CD14-positive monocyte (primary cell): ENCODE data around the gene ZFP64. TPM values are rescaled to one million over a fixed set of nuclear protein-coding genes. Genes with fewer than 3 reads are reported as not detected.
A peak's percentile ranks its signal among the peaks of the same experiment; 100 is the strongest.
"Not testable (repeated sequence)": the region's sequence is repeated elsewhere in the genome, so short reads cannot be mapped to it uniquely, and the experiment has no call there.

Experiments used
- DNase-seq, 3 donors: peaks; one replicate each; pipeline ENCODE4 v3.0.0-alpha.2; 2011 to 2022
- H2AFZ ChIP-seq: 2 replicates; pipeline ENCODE4 v1.6.0; 2012; ENCODE audit warnings: mild to moderate bottlenecking, low read depth, low read length, inconsistent platforms; ENCODE audit not compliant: insufficient read depth, poor library complexity, severe bottlenecking
- H3K27ac ChIP-seq, 2 donors: 1 replicate in 1 of 2; 2 replicates in 1 of 2; pipeline ENCODE4 v1.5.1; 2012 to 2013; ENCODE audit warnings: low read length in 2 of 2, control low read depth in 1 of 2, inconsistent platforms in 1 of 2, low read depth in 1 of 2, mild to moderate bottlenecking in 1 of 2
- H3K27me3 ChIP-seq, 2 donors: one replicate each; pipeline versions ENCODE4 v1.6.0 to v1.6.1; 2011 to 2013; ENCODE audit warnings: low read length in 2 of 2; ENCODE audit not compliant: control insufficient read depth in 2 of 2, insufficient read depth in 2 of 2
- H3K36me3 ChIP-seq, 2 donors: replicated peaks in 1 of 2; 1 replicate in 1 of 2; 2 replicates in 1 of 2; pipeline versions ENCODE4 v1.5.1 to v1.6.1; 2012 to 2013; ENCODE audit warnings: low read length in 2 of 2, control low read depth in 1 of 2, inconsistent platforms in 1 of 2, mild to moderate bottlenecking in 1 of 2; ENCODE audit not compliant: insufficient read depth in 2 of 2, control insufficient read depth in 1 of 2
- H3K4me1 ChIP-seq, 2 donors: 1 replicate in 1 of 2; 2 replicates in 1 of 2; pipeline versions ENCODE4 v1.5.1 to v1.6.1; 2012 to 2013; ENCODE audit warnings: low read length in 2 of 2, control low read depth in 1 of 2, inconsistent platforms in 1 of 2, mild to moderate bottlenecking in 1 of 2, moderate library complexity in 1 of 2; ENCODE audit not compliant: insufficient read depth in 2 of 2, control insufficient read depth in 1 of 2
- H3K4me2 ChIP-seq: replicated peaks from 2 replicates; pipeline ENCODE3; 2012; ENCODE audit warnings: low read length, moderate library complexity, mild to moderate bottlenecking; ENCODE audit not compliant: poor library complexity, severe bottlenecking; ENCODE audit errors: extremely low read depth
- H3K4me3 ChIP-seq, 3 experiments: fragments of 200-600 bp in 1 of 3; sonication (generic) in 1 of 3; replicated peaks in 1 of 3; 1 replicate in 2 of 3; 2 replicates in 1 of 3; pipeline ENCODE4 v1.5.1; 2011 to 2013; ENCODE audit warnings: low read length in 3 of 3, mild to moderate bottlenecking in 3 of 3, control low read depth in 2 of 3, low read depth in 2 of 3, inconsistent platforms in 1 of 3, moderate library complexity in 1 of 3
- H3K79me2 ChIP-seq: 2 replicates; pipeline ENCODE4 v1.6.0; 2012; ENCODE audit warnings: mild to moderate bottlenecking, control low read depth, inconsistent platforms, low read length, moderate library complexity; ENCODE audit not compliant: insufficient read depth
- H3K9ac ChIP-seq: 2 replicates; pipeline ENCODE4 v1.6.0; 2017; ENCODE audit warnings: low read length, mild to moderate bottlenecking; ENCODE audit not compliant: insufficient read depth, poor library complexity, severe bottlenecking
- H3K9me3 ChIP-seq, 2 donors: replicated peaks in 1 of 2; 1 replicate in 1 of 2; 2 replicates in 1 of 2; pipeline versions ENCODE4 v1.5.1 to v1.6.1; 2012 to 2013; ENCODE audit warnings: low read length in 2 of 2, control low read depth in 1 of 2; ENCODE audit not compliant: control insufficient read depth in 1 of 2, insufficient read depth in 1 of 2
- H4K20me1 ChIP-seq: 2 replicates; pipeline ENCODE4 v1.6.0; 2012; ENCODE audit warnings: mild to moderate bottlenecking, low read length, control low read depth, moderate library complexity; ENCODE audit not compliant: insufficient read depth
- H3K27ac Mint-ChIP-seq, 7 donors: one replicate each; pipeline ENCODE4 v1.8.0; 2020; ENCODE audit warnings: mild to moderate bottlenecking in 7 of 7, mixed read lengths in 7 of 7, moderate library complexity in 6 of 7, inconsistent platforms in 2 of 7
- H3K27me3 Mint-ChIP-seq, 3 donors: one replicate each; pipeline ENCODE4 v1.8.0; 2021 to 2022; ENCODE audit warnings: low read depth in 3 of 3, mild to moderate bottlenecking in 3 of 3, mixed read lengths in 3 of 3, moderate library complexity in 3 of 3, inconsistent platforms in 1 of 3
- H3K36me3 Mint-ChIP-seq, 2 donors: one replicate each; pipeline ENCODE4 v1.8.0; 2020; ENCODE audit warnings: mixed read lengths in 2 of 2, inconsistent platforms in 1 of 2, mild to moderate bottlenecking in 1 of 2
- H3K4me1 Mint-ChIP-seq: one replicate; pipeline ENCODE4 v1.8.0; 2020; ENCODE audit warnings: mild to moderate bottlenecking, mixed read lengths
- H3K4me3 Mint-ChIP-seq, 2 donors: one replicate each; pipeline ENCODE4 v1.8.0; 2020; ENCODE audit warnings: mild to moderate bottlenecking in 2 of 2, mixed read lengths in 2 of 2, moderate library complexity in 1 of 2
- H3K9me3 Mint-ChIP-seq, 7 donors: one replicate each; pipeline ENCODE4 v1.8.0; 2020 to 2022; ENCODE audit warnings: mixed read lengths in 7 of 7, mild to moderate bottlenecking in 6 of 7, moderate library complexity in 6 of 7, inconsistent platforms in 2 of 7
- whole genome bisulfite sequencing: methylation state at CpG from one replicate; pipeline ENCODE4 v1.1.5; 2013; ENCODE audit warnings: missing lambda C conversion rate; ENCODE audit not compliant: insufficient coverage; 5-methylcytosine and 5-hydroxymethylcytosine counted together
- intact Hi-C, 2 donors: fragments of 100-400 bp; cut with micrococcal nuclease; formaldehyde crosslinking; loops; one replicate each; pipeline versions ENCODE4 v1.15.0 to v1.15.1; 2023
- polyA plus RNA-seq, 3 donors: library from polyadenylated mRNA; depleted of rRNA in 1 of 3; unstranded in 2 of 3; stranded (reverse) in 1 of 3; fragments of 300-500 nt in 2 of 3; fragments of >200 nt in 1 of 3; fragmentation: Illumina TruSeq in 2 of 3; gene quantifications; 1 replicate in 2 of 3; 2 replicates in 1 of 3; pipeline ENCODE4 v1.2.3, GENCODE V29; 2012 to 2021
- TF ChIP-seq, protein P1 (sequence below): fragments of 200-600 bp; IDR thresholded peaks from one replicate; pipeline ENCODE4 v1.8.0; 2022; ENCODE audit warnings: antibody characterized with exemption, mild to moderate bottlenecking

Gene ZFP64
- polyA plus RNA-seq, 3 donors = 2.9 to 7.3 (median 4.9) TPM

- no peak overlapping the region for H3K4me3 Mint-ChIP-seq
- no peak overlapping the region for H3K27ac ChIP-seq
Measured at GRCh38 chr20:52193886-52194545, 2.4 kb upstream of the ZFP64 start.

DNA sequence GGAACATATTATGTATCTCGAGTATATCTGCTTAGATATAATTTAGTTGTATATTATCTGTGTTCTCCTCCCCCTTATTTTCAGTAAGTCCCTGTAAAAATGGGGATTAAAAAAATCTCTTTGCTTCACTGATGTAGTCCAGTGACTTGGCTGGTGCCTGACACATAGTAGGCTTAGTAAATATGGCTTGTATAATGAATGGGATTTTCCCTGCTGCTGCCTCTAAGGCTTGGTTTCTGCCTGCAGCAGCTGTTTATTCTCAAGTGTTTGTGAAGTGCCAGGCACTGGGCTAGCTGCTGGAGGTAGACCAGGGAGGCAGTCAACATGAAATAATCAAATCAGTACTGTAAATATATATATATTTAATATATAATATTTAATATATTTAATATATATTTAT, 1.6 kb upstream of the ZFP64 start:
- Histone ChIP-seq H3K27ac (no peak overlapping the region), H3K9me3 (no peaks in the 10 kb centered on the region), H2AFZ (no peak overlapping the region), H4K20me1 (no peaks in the 10 kb centered on the region), H3K27me3 (no peaks in the 10 kb centered on the region), H3K36me3 (no peaks in the 10 kb centered on the region), H3K9ac (no peak overlapping the region), H3K4me3 (no peak overlapping the region), H3K4me1 (peaks cover 14 to 16% of the 10 kb centered on the region in 2 donors), H3K4me2 (no peak overlapping the region), H3K79me2 (peaks cover 13% of the 10 kb centered on the region)
- Mint-ChIP-seq H3K27ac (no peak overlapping the region), H3K36me3 (no peaks in the 10 kb centered on the region), H3K4me1 (peaks cover 18% of the 10 kb centered on the region), H3K4me3 (no peak overlapping the region), H3K9me3 (peaks cover 0 to 3% (median 0%) of the 10 kb centered on the region in 7 donors), H3K27me3 (no peaks in the 10 kb centered on the region)
- no CpG with 5 or more reads among the region's 1 CpG for WGBS
- DNase-seq = no peak
- TF ChIP-seq, protein P1, sequence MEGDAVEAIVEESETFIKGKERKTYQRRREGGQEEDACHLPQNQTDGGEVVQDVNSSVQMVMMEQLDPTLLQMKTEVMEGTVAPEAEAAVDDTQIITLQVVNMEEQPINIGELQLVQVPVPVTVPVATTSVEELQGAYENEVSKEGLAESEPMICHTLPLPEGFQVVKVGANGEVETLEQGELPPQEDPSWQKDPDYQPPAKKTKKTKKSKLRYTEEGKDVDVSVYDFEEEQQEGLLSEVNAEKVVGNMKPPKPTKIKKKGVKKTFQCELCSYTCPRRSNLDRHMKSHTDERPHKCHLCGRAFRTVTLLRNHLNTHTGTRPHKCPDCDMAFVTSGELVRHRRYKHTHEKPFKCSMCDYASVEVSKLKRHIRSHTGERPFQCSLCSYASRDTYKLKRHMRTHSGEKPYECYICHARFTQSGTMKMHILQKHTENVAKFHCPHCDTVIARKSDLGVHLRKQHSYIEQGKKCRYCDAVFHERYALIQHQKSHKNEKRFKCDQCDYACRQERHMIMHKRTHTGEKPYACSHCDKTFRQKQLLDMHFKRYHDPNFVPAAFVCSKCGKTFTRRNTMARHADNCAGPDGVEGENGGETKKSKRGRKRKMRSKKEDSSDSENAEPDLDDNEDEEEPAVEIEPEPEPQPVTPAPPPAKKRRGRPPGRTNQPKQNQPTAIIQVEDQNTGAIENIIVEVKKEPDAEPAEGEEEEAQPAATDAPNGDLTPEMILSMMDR = no peak
- intact Hi-C loops = no loop called here

More at GRCh38 chr20:52193886-52194545, 2.4 kb upstream of the ZFP64 start:
- DNase-seq = no peak
- Mint-ChIP-seq H3K9me3 (peaks cover 0 to 3% (median 0%) of the 10 kb centered on the region in 7 donors), H3K36me3 (no peaks in the 10 kb centered on the region), H3K4me1 (peaks cover 18% of the 10 kb centered on the region), H3K27me3 (no peaks in the 10 kb centered on the region), H3K27ac (no peak overlapping the region)
- Histone ChIP-seq H3K9me3 (no peaks in the 10 kb centered on the region), H3K36me3 (no peaks in the 10 kb centered on the region), H3K79me2 (peaks cover 13% of the 10 kb centered on the region), H3K4me3 (no peak overlapping the region), H3K4me2 (no peak overlapping the region), H3K4me1 (peaks cover 14 to 16% of the 10 kb centered on the region in 2 donors), H4K20me1 (no peaks in the 10 kb centered on the region), H3K9ac (no peak overlapping the region), H2AFZ (no peak overlapping the region), H3K27me3 (no peaks in the 10 kb centered on the region)
- TF ChIP-seq, protein P1 = no peak
- WGBS = 94% methylated on average over 4 of the region's 9 CpGs
- intact Hi-C loops = no loop called here

DNA sequence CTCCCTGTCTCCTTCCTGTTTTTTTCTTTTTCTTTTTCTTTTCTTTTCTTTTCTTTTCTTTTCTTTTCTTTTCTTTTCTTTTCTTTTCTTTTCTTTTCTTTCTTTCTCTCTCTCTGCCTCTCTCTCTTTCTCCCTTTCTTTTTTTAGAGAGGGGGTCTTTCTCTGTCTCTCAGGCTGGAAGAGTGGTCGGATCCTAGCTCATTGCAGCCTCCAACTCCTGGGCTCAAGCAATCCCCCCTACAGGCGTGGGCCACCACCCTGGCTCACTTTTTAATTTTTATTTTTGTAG, 1.1 kb upstream of the ZFP64 start:
- H3K27ac Mint-ChIP-seq, H3K9ac ChIP-seq, H3K27ac ChIP-seq, DNase-seq, intact Hi-C loops, H4K20me1 ChIP-seq, H3K27me3 Mint-ChIP-seq, H3K36me3 ChIP-seq, H3K4me3 Mint-ChIP-seq, H3K27me3 ChIP-seq, H3K36me3 Mint-ChIP-seq, H3K9me3 Mint-ChIP-seq, H3K9me3 ChIP-seq: not testable (repeated sequence)
- peaks cover 18% of the 10 kb centered on the region for H3K4me1 Mint-ChIP-seq
- peaks cover 14 to 16% of the 10 kb centered on the region in 2 donors for H3K4me1 ChIP-seq
- H2AFZ ChIP-seq = peak overlapping the region; percentile 99
- WGBS = no CpG with 5 or more reads among the region's 2 CpGs
- H3K4me2 ChIP-seq = peak overlapping the region; percentile 99
- peaks cover 13% of the 10 kb centered on the region for H3K79me2 ChIP-seq
- H3K4me3 ChIP-seq = peak overlapping the region in 1 of 3 experiments; percentile 96
